GM18511 (cell line): ENCODE data around the gene POU3F2.

Experiments
- ATAC-seq: cut with Tn5 transposase; IDR thresholded peaks from one replicate; pipeline ENCODE4 v1.9.1; 2021; ENCODE audit warnings: mild to moderate bottlenecking, moderate library complexity; ENCODE audit not compliant: unreplicated experiment

The POU3F2 gene

GRCh38 chr6:98843271-98844243, 9.2 kb downstream of the POU3F2 start:
- ATAC-seq = no peak

DNA sequence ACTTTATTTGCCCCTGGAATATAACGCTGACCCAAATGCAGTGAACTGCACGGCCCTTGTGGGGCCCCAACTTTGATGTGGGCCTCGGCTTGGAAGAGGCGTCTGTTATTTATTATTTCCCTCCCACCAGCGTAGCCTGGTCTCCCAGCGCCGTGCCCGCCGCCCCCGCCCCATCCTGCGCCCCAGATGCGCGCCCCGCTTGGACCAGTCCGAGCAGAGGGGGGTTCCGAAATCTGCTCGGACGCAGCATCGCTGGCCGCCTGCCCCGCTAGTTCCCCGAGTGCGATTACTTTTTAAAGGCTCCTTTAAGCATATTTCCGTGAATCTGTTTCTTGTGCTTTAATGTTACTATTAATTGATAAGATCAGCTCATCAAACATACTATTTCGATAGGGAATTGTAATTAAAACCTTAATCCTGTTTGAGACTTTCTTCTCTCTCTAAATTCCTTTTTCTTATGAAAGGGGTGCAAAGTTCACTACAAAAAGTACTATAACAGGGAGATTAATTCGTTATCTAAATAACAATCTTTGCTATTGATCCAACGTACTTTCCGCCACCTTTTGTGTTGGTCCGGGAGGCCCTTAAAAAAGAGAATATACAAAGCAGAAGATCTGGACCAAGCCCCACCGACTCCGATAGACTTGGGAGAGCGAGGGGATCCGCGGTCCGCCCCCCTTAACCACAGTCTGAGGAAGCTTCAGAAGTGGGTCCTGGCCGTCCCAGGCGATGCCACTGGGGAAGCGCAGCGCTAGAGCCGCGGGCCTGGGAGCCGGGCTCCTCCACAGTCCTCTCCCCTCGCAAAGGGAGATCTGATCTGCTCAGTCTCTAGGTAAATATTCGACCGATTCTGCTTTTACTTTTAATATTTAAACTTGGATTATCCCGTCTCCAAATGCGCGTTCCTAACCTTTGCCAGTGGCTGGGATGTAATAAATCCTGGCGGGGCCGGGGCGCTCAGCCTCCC, 10.2 kb downstream of the POU3F2 start:
- ATAC-seq = no peak

DNA sequence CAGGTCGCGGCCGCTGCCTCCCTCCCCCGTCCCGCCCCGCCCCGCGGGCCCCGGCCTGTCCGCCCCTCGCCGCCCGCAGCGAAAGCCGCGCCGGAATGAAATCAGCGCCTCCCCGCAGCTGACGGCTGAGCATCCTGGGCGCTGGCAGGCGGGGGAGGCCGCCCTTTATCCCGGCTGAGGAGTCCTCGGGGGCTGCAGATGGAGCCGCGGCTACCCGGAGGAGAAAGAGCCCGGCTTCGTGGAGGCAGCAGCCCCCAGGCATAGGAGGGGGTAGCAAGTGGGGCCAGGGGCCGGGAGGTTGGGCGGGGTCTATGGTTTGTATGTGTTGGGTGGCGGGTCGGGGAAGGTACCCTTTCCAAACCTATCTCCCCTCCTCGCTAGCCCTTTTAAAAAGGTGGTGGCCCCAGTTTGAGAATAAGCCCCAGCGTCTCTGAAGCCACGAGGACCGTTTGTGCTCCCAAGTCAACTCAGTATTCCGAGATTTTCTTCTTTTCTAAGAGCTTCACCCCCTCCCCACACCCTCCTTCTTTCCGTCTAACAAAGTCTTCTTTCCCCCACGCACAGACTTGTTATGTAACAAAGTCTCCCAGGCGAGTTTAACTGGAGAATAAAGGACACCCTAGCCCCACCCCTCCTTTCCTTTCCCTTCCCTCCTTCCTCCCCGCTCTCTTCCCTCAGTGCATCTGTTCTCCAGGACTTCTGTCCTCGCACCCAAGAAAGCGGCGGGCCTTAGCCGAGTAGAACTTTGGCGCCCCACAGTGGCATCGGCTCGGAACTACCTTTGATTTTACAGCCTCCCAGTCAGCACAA, 11.0 kb downstream of the POU3F2 start:
- ATAC-seq = peak; percentile 66

- no peak for ATAC-seq
These were observed 11.6 kb downstream of the POU3F2 start for GRCh38 chr6:98846021-98846380.

DNA sequence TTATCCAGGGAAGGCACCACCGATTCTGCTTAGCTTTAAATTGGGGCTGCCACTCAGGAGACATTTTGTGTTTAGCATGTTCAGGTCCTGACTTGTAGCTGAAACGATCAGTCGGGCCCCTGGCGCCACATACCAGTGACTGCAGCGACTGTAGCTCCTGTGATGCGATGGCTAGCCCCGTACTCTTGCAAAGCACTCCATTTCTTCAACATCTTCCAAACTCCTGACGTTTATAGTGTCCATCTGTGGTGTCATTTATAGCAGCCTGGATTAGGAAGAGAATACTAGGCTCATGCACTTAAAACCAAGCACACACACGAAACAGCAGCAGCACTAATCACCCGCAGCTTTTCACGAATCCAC, 13.0 kb downstream of the POU3F2 start:
- ATAC-seq = no peak

- ATAC-seq = peak; percentile 50
These were observed 13.6 kb downstream of the POU3F2 start for GRCh38 chr6:98847779-98848538.

GRCh38 chr6:98848539-98849242, 14.3 kb downstream of the POU3F2 start:
- no peak for ATAC-seq

GRCh38 chr6:98864497-98864896, 30.1 kb downstream of the POU3F2 start:
- no peak for ATAC-seq

GRCh38 chr6:98871057-98871456, 36.7 kb downstream of the POU3F2 start:
- ATAC-seq = no peak

- ATAC-seq = no peak
These were observed 37.4 kb downstream of the POU3F2 start for GRCh38 chr6:98871821-98872220.

DNA sequence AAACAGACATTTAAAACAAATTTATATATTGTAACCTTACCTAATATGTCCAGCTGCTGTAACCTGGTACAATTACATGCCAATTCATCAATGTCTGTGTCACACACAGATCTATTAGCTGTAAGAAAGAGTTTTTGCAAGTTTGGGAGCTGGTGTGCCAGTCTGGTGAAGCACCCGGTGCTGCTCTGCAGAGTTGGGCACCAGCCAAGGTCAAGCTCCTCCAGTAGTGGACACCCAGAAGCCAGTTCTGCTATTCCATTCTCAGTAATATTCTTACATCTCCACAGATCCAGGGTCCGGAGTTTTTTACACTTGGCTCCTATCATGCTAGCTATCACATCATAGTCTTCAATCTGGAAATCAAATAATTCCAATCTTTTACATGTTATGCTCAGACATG, 41.0 kb downstream of the POU3F2 start:
- no peak for ATAC-seq

DNA sequence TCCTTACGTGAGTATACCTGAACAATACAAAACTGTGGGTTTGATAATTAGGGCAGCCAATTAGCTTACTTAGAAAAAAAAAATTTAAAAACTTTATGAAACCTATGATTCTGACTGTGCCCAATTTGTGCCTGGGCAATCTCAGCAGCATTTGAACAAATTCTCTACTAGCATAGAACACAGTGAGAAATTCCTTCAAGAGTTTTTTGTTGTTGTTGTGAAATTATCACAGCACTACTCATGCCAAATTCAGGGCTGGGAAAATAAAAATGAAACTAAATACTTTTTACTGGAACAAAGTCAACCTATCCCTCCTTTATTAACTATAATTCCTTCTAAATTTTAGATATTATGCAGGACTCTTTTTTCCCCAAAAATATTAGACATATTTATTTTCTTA, 42.9 kb downstream of the POU3F2 start:
- no peak for ATAC-seq

GRCh38 chr6:98880486-98880885, 46.1 kb downstream of the POU3F2 start:
- ATAC-seq = peak; percentile 90

DNA sequence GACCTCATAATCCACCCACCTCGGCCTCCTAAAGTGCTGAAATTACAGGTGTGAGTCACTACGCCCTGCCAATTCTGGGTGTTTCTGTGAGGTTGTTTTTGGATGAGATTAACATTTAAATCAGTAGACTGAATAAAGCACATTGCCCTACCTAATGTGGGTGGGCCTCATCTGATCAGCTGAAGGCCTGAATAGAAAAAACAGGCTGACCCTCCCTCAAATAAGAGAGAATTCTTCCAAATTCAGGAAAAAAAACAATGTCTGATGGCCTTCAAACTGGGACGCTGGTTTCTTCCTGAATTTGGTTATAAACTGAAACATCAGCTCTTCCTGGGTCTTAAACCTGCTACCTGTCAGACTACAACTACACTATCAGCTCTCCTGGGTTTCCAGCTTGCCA, 51.0 kb downstream of the POU3F2 start:
- no peak for ATAC-seq

GRCh38 chr6:98887650-98888049, 53.3 kb downstream of the POU3F2 start:
- ATAC-seq = no peak
